ENCODE measurements around the gene ST7.

Gene ST7

GRCh38 chr7:117069379-117069778, 116.1 kb downstream of the ST7 start:
- peak; percentile 94 for DNase-seq

DNA sequence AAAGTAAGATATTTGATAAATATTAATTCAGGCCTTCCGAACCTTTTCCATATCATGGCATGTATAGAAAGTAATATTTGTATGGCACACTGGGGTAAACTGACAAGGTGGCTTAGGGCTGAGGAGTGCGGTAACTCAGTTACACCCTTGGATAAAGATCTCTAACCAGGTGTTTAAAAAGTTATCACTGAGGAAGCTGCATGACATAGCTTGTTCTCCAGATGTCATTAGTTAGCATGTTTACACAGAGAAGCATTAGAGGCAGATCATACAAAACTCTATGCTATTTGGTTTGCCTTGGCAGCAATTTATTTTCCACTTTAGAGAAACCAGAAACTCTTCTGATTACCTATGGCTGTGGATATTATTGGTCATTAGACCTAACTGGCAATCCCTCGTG, 118.2 kb downstream of the ST7 start:
- peak; percentile 94 for DNase-seq

DNA sequence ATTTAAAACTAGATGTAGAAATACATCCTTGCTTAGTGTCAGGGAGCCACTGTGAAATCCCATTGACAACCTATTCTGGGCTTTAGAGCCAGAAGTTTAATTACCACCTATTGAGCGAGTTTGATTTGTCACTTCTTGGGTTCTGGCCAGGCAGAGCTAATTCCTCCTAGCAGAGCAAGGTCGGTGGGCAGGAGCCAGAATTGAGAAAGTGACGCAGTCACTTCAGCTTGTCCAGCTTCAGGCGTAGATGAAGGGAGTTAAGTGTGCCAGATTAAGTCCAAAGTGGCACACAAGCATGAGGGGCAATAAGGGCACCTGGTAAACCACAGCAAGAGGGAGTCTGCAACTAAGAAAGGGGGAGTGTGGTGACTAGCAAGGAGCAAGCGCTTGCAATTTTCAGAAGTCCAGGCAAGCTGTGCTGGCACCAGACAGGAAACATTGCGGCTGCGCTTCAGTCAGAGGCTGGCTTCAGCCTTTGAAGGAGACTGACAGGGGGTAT, 119.4 kb downstream of the ST7 start:
- peak; percentile 99 for DNase-seq

GRCh38 chr7:117074378-117074777, 121.1 kb downstream of the ST7 start:
- DNase-seq: no peak

DNA sequence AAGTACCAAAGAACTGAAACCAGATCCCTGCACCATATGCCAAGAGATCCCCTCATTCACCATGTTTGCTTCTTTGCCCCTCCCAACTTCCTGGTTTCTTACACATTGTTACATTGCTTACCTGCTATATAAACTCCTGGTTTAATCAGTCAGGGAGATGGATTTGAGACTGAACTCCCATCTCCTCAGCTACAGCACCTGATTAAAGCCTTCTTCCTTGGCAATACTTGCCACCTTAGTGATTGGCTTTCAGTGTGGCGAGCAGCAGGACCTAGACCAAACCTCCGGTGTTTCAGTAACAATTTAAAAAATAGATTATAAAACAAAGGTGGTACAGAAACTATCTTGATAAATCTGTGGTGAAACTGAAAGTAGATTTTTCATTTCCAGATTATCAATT, 122.6 kb downstream of the ST7 start:
- no peak for DNase-seq

GRCh38 chr7:117076426-117076943, 123.2 kb downstream of the ST7 start:
- no peak for DNase-seq

DNA sequence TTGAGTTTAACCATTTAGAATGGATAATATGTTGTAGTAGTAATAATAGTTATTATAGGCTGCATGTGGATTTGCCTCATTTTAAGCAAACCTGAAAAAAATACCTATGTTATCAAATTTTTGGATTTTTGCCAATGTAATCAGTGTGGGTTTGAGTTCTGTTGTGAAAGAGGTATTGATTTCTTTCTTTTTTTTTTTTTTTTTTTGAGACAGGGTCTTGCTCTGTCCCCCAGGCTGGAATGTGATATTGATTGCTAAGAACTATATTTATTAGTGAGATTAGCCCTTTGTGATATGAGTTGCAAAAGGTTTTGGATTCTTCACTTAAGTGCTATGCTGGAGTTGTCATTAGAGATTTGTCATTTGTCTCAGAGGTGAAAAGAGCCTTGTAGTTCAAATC, 124.4 kb downstream of the ST7 start:
- DNase-seq: no peak

DNA sequence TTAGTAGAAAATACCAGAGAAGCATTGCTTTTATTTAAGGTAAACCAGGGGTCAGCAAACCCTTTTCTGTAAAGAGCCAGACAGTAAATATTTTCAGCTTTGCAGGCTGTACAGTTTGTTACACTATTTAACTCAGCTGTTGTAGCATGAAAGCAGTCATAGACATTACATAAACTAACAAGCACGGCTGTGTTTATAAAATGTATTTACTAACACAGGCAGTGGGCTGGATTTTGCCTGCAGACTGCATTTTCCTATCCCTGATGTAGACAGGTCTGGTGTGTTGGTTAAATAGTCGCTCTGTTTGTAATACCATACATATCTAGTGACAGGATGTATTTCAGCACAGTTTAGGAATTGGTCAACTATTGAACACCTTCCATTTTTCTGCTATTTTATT, 129.3 kb downstream of the ST7 start:
- no peak for DNase-seq

DNA sequence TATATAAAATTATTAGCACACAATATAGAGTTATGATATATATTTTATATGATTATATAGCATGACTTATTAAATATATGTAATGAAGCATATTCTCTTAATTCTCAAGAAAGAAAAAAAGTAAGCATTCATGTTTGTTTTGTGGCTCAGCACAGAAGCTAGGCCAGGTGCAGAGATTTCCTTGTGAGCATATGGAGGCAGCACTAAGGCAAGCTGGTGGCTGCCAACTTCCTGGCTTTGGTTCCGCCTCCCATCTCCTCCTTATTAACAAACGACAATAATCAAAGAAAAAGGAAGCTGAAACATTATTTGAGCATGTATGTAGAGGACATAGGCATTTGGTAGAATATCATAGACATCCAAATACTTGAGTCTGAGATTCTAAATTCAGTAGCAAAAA, 130.3 kb downstream of the ST7 start:
- DNase-seq: peak; percentile 30

DNA sequence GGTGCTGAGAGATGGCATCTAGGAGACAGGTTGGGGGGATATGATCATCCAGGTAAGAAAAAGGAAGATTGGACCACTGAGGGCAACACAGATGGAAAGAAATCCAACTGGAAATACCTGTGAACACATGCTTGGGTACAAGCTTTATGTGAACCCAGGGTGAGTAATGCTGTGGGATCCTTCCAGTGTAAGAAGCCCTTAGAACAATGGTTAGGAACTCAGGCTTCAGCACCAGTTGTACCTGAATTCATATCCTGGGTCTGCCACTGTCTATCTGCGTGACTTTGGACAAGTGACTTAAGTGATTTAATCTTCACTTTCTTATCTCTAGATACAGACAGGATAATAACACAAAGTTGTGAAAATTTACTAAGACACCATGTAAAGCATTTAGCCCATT, 131.0 kb downstream of the ST7 start:
- no peak for DNase-seq

DNA sequence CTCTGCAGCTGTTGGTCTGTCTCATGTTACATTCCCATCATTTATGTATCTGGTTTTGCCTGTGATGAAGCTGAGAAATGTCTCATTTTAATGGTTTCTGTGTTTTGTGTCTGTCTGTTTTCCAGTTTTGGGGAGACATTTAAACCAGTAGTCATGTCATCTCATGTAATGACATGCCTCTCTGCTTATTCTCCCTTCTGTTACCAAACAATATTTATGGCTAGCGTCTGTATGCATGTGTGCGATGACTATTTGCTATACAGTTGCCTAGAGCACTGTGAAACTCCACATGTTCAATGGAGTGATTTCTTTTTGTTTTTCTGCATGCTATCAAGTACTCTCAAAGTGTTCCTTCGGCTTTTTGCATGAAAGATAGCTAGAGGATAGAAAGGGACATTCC, 132.0 kb downstream of the ST7 start:
- DNase-seq: peak; percentile 44

GRCh38 chr7:117085769-117086463, 132.6 kb downstream of the ST7 start:
- DNase-seq: no peak

DNA sequence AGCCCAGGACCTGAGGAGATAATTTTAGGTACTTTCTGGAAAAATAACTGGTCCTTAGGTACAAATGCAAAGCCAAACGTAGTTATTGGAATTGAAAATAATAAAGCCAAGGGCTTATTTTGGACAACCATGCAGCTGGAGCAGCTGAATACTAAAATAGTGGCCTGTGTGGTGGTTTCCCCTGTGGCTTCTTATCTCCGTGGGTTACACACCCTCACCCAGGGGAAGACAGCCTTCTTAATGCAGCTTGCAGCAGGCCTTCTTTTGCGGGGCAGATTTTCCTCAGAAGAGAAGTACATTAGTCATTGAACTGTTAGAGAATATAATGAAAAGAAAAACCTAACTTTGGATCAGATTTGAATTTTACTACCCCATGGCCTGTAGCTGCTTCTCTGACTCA, 133.5 kb downstream of the ST7 start:
- DNase-seq: no peak

DNA sequence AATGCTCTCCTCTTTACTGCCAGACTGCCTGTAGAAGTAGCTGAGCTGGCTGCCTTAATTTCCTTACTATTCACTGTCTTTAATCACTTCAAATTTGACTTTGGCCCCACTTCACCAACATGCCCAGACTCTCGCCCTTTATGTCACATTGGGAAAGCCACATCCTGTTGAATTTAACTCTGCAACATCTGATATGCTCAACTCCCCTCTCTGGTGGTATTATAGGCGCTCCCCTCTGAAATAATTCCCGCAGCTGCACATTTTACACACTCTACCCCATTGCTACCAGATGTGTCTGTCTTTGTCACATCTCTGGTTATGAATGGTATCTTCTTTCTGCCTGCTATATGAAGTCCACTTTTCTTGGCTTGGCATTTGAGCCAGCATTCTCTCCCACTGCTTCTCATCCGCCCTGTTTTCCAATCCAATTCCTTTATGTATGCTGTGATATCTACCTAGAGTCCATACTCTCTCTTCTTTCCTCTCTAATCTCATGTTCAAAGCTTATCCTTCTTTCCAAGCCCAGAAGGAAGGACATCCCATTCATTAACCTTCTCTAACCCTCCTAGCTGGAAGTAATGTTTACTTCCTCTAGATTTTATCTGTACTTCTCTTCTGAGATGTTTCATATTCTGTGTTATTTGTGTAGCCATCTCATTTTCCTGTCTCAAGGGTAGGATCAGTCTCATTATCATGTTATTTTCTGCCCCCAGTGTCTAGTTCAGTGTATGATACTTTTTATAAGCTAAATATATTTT, 134.5 kb downstream of the ST7 start:
- DNase-seq: no peak

DNA sequence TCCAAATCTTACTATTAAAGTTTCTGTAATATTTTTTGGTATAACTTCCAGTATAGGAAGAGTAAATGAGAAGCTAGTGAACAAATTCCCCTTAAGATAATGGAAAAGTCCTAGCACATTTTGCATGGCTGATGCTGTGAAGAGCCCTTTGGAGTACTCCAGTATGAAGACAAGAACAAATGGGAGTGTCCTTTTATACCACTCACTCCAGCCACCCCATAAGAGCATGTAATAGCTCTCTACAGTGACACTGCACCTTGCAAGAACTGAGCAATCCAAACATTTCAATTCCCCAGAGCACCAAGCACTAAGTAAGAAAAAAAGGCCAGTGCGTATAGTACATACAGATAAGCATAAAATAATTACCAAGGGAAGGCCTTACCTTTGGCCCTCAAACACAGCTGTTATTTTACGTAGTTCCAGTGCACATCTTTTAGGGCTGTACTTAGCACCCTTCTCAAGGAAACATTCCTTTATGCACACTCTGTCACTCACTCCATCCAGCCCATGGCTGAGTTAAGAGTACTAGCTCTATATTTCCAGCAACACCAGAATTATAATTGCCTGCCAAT, 135.4 kb downstream of the ST7 start:
- DNase-seq: peak; percentile 95

GRCh38 chr7:117090791-117091190, 137.5 kb downstream of the ST7 start:
- peak; percentile 69 for DNase-seq

DNA sequence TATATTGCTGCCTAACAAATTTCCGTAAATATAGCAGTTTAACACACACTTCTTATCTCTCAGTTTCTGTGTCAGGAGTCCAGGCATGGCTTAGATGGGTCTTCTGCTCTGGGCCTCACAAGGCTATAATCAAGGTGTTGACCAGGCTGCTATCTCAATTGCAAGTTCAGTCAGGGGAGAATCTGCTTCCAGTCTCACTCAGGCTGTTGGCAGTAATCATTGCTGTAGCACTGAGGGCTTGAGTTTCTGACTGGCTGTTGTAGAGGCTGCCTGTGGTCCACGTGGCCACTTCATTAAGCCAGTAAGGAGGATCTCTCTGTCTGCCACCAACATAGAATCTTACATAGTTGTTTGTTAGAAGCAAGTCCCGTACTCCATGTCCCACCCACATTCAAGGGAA, 138.4 kb downstream of the ST7 start:
- no peak for DNase-seq

DNA sequence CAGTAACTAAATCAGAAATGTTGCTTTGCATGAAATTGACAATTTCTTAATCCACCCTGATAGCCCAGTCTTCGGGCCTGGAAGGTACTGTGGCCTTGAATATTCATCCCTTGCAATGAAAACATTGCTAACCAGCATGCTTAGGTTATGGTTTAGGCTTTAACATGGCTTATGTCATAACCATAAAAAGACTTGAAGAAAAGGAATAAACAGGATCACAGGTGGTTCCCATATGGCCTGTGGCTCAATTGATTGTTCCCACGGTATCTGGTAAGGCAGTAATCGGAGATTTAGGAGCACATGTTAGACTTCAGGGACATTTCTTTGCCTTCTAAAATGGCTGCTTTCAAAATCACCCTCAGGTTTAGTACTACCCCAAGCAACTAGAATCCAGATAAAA, 139.5 kb downstream of the ST7 start:
- DNase-seq: no peak

GRCh38 chr7:117094457-117094856, 141.2 kb downstream of the ST7 start:
- no peak for DNase-seq

DNA sequence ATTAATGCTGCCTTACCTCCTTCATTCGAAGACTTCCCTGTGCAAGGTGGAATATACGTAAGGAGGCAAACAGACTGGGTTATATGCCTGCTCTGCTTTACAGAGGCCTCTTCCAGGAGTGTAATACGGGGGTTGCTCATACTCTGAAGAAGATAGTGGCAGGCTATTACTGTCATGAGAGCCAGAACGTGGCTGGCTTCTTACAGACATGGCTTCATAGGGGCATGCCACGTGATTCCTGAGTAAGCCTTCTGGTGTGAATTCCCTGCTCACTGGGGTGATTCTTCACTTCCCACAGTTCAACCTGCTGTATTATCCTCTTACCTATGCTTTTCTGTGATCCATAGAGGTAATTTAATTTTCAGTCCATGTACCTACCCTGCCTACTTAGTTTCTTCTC, 141.8 kb downstream of the ST7 start:
- no peak for DNase-seq

DNA sequence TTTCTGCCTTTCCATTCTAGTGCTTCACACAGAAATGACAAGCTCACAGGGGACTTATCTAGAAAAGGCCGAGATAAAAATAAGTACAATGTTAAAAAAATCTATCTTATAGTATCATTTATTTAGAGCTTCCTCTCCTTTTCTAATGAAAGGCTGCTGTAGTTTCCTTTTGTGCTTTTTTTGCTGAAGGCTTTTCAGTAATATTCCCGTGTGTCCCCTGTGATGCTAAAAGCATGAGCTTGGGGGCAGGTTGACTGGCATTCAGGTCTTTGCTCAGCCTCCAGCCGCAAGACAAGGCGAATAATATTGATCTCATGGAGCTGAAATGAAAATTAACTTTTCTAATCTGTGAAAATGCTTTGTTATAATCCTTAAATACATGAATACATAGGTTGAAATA, 143.0 kb downstream of the ST7 start:
- DNase-seq: no peak

- DNase-seq: no peak
Observed at GRCh38 chr7:117096942-117097341, 143.6 kb downstream of the ST7 start.

DNA sequence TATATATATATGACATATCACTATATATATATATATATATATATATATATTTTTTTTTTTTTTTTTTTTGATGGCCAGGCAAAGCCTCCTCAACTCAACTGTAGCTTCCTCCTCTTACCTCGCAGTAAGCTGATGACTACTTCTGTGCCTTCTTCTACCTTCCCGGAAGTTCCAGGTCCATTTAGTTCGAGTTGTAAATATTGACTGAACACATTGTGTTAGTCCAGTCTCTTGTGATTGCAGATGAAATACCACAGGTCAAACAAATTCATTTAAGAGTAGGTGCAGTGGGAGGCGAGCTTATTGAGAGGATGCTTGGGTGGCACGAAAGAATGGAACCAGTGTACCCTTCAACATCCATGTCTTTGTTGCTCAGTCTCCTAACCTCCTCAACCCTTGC, 144.6 kb downstream of the ST7 start:
- no peak for DNase-seq

- DNase-seq: no peak
Observed at GRCh38 chr7:117098457-117098856, 145.2 kb downstream of the ST7 start.

All from DMS79 treated with DMSO at 0.1 percent for 48 hours (cell line).